ENCODE results near the gene CCDC15.

The CCDC15 gene

GRCh38 chr11:125069008-125069407 is 115.0 kb downstream of the CCDC15 start:
- no peak for DNase-seq (ENCODE audit: low read depth)

- peak; percentile 15 for DNase-seq (ENCODE audit: low read depth)
These were observed 115.8 kb downstream of the CCDC15 start for GRCh38 chr11:125069796-125070195.

- DNase-seq (ENCODE audit: low read depth) = peak; percentile 57
These were observed 116.8 kb downstream of the CCDC15 start for GRCh38 chr11:125070699-125071254.

GRCh38 chr11:125071435-125071834 is 117.4 kb downstream of the CCDC15 start:
- DNase-seq (ENCODE audit: low read depth) = no peak

GRCh38 chr11:125071846-125072217 is 117.8 kb downstream of the CCDC15 start:
- DNase-seq (ENCODE audit: low read depth) = no peak

GRCh38 chr11:125072218-125072960 is 118.4 kb downstream of the CCDC15 start:
- DNase-seq (ENCODE audit: low read depth) = no peak

- no peak for DNase-seq (ENCODE audit: low read depth)
These were observed 119.1 kb downstream of the CCDC15 start for GRCh38 chr11:125072961-125073590.

- no peak for DNase-seq (ENCODE audit: low read depth)
These were observed 119.8 kb downstream of the CCDC15 start for GRCh38 chr11:125073616-125074483.

- no peak for DNase-seq (ENCODE audit: low read depth)
These were observed 120.7 kb downstream of the CCDC15 start for GRCh38 chr11:125074511-125075241.

GRCh38 chr11:125075242-125075625 is 121.2 kb downstream of the CCDC15 start:
- DNase-seq (ENCODE audit: low read depth) = no peak

GRCh38 chr11:125075900-125076317 is 121.9 kb downstream of the CCDC15 start:
- no peak for DNase-seq (ENCODE audit: low read depth)

- DNase-seq (ENCODE audit: low read depth) = no peak
These were observed 122.5 kb downstream of the CCDC15 start for GRCh38 chr11:125076378-125076945.

GRCh38 chr11:125078016-125078415 is 124.0 kb downstream of the CCDC15 start:
- DNase-seq (ENCODE audit: low read depth) = no peak

- DNase-seq (ENCODE audit: low read depth) = no peak
These were observed 124.6 kb downstream of the CCDC15 start for GRCh38 chr11:125078516-125079140.

GRCh38 chr11:125079151-125079877 is 125.3 kb downstream of the CCDC15 start:
- DNase-seq (ENCODE audit: low read depth) = peak; percentile 14

GRCh38 chr11:125079878-125080530 is 126.0 kb downstream of the CCDC15 start:
- DNase-seq (ENCODE audit: low read depth) = no peak

- no peak for DNase-seq (ENCODE audit: low read depth)
These were observed 126.5 kb downstream of the CCDC15 start for GRCh38 chr11:125080531-125080911.

- no peak for DNase-seq (ENCODE audit: low read depth)
These were observed 127.2 kb downstream of the CCDC15 start for GRCh38 chr11:125081098-125081798.

GRCh38 chr11:125082040-125082439 is 128.0 kb downstream of the CCDC15 start:
- no peak for DNase-seq (ENCODE audit: low read depth)

Measured in CMK (cell line).